ENCODE data around the gene TMEM238.
A peak's percentile ranks its signal among the peaks of the same experiment; 100 is the strongest.

Gene TMEM238

GRCh38 chr19:55377356-55378131 lies 6.5 kb downstream of the TMEM238 start:
- DNase-seq: no peak

- no peak for DNase-seq
Measured at GRCh38 chr19:55376241-55376933, 7.7 kb downstream of the TMEM238 start, which contains the start of gene TMEM190. TMEM190 (plus strand) TSS chr19:55376826; CDS start chr19:55376854, 28 bp downstream.

- peak; percentile 50 for DNase-seq
Measured at GRCh38 chr19:55373993-55374757, 9.9 kb downstream of the TMEM238 start.

- DNase-seq: no peak
Measured at GRCh38 chr19:55373306-55373992, 10.6 kb downstream of the TMEM238 start.

GRCh38 chr19:55372316-55373081 lies 11.6 kb downstream of the TMEM238 start:
- peak; percentile 79 for DNase-seq

GRCh38 chr19:55370305-55370988 lies 13.6 kb downstream of the TMEM238 start, which contains the start of gene IL11:
IL11 (minus strand) TSS chr19:55370463; CDS start chr19:55370310, 153 bp downstream.
- DNase-seq: peak; percentile 86

- peak; percentile 86 for DNase-seq
Measured at GRCh38 chr19:55369653-55370304, 14.3 kb downstream of the TMEM238 start.

- DNase-seq: peak; percentile 72
Measured at GRCh38 chr19:55368701-55369563, 15.2 kb downstream of the TMEM238 start.

GRCh38 chr19:55368106-55368505 lies 16.0 kb downstream of the TMEM238 start:
- no peak for DNase-seq

- no peak for DNase-seq
Measured at GRCh38 chr19:55366790-55367189, 17.3 kb downstream of the TMEM238 start.

- DNase-seq: no peak
Measured at GRCh38 chr19:55365964-55366363, 18.1 kb downstream of the TMEM238 start.

GRCh38 chr19:55365245-55365644 lies 18.8 kb downstream of the TMEM238 start:
- no peak for DNase-seq

- no peak for DNase-seq
Measured at GRCh38 chr19:55362990-55363716, 20.9 kb downstream of the TMEM238 start, which contains the start of gene GARIN5B. GARIN5B (minus strand) TSS chr19:55363260; CDS start chr19:55363066, 194 bp downstream.

GRCh38 chr19:55362174-55362989 lies 21.7 kb downstream of the TMEM238 start:
- DNase-seq: no peak

- DNase-seq: no peak
Measured at GRCh38 chr19:55360902-55361301, 23.2 kb downstream of the TMEM238 start.

- no peak for DNase-seq
Measured at GRCh38 chr19:55358943-55359908, 24.9 kb downstream of the TMEM238 start.

Data from fibroblast of skin of back (primary cell).